Pancreas (tissue), 10 donors: ENCODE measurements around the gene KLRK1. TPM values are rescaled to one million over a fixed set of nuclear protein-coding genes. Genes with fewer than 3 reads are reported as not detected.

Experiments
- ATAC-seq, 4 donors: fragments of 200-7000 bp; cut with Tn5 transposase; one replicate each; pipeline versions ENCODE4 v1.8.0 to v1.9.1; 2020; ENCODE audit warnings: mild to moderate bottlenecking in 4 of 4, moderate library complexity in 4 of 4
- DNase-seq, 6 donors: peaks; one replicate each; pipeline ENCODE4 v3.0.0-alpha.2; 2020
- FAIRE-seq: peaks from 2 replicates; lab custom pipeline; 2012; peaks lifted over from hg19 to GRCh38; lab: Jason Lieb, UNC
- H3K27ac ChIP-seq, 4 donors: fragments of 200-600 bp; sonication (generic); 1 replicate in 3 of 4; 2 replicates in 1 of 4; pipeline versions ENCODE4 v1.5.0 to v1.8.0; 2020
- H3K27me3 ChIP-seq, 4 donors: fragments of 200-600 bp; one replicate each; pipeline ENCODE4 v1.8.0; 2021
- H3K36me3 ChIP-seq, 3 donors: fragments of 200-600 bp; sonication (generic) in 1 of 3; one replicate each; pipeline versions ENCODE4 v1.5.0 to v1.8.0; 2020 to 2021
- H3K4me1 ChIP-seq, 3 donors: fragments of 200-600 bp; one replicate each; pipeline ENCODE4 v1.8.0; 2021
- H3K4me3 ChIP-seq, 4 donors: fragments of 200-600 bp; sonication (generic) in 2 of 4; one replicate each; pipeline versions ENCODE4 v1.5.0 to v1.8.0; 2020 to 2021
- H3K9me3 ChIP-seq, 4 donors: fragments of 200-600 bp; one replicate each; pipeline ENCODE4 v1.8.0; 2021
- CTCF ChIP-seq, 4 donors: fragments of 200-600 bp; sonication (generic) in 3 of 4; IDR thresholded peaks; one replicate each; pipeline versions ENCODE4 v1.5.0 to v1.8.0; 2021; ENCODE audit warnings: antibody characterized with exemption in 4 of 4
- WGBS, 2 donors: extraction: QIAGEN DNeasy Blood & Tissue Kit; methylation state at CpG; one replicate each; pipeline ENCODE4 v1.1.7; 2013; 5-methylcytosine and 5-hydroxymethylcytosine counted together
- intact Hi-C, 3 donors: fragments of 100-400 bp; cut with DNase I; formaldehyde crosslinking; loops; one replicate each; pipeline versions ENCODE4 v1.11.1 to v1.14.2; 2022
- polyA plus RNA-seq, 2 donors: library from polyadenylated mRNA; stranded (reverse); fragments of 200-250 nt; gene quantifications; one replicate each; pipeline ENCODE4 v1.2.3, GENCODE V29; 2013
- total RNA-seq, 6 donors: library from RNA; stranded (reverse); fragmentation: NEBNext Ultra II Directional in 4 of 6; extraction: Animal tissue kit (Norgen Biotek cat#: 25700) in 4 of 6; gene quantifications; one replicate each; pipeline versions ENCODE4 v1.2.1 to v1.2.4, GENCODE V29; 2021 to 2023
- donor health status: healthy with polysubstance abuse.
- donor health status: DM: no; HTN: no; CAD: no; lungs with moderate emphysema.
- donor health status: DM: no; HTN: no; CAD: no.
- donor health status: control.
- donor health status: control.
- donor health status: Bipolar disorder and iron deficiency.
- donor health status: DM: yes; HTN: yes; CAD: no.
- donor health status: DM: no; HTN: no; CAD: no.
- donor health status: DM: no; HTN: no; CAD: no.
- donor health status: DM: yes; HTN: yes; CAD: no.

Gene KLRK1
- total and polyA plus RNA-seq, 8 donors, result 0.32 to 1.1 (median 0.69) TPM; not detected in 1

- FAIRE-seq (no peak), ATAC-seq (peak in 1 of 4 donors; percentile 14), DNase-seq (no peak)
- Histone ChIP-seq H3K4me1 (peaks cover 9 to 27% (median 11%) of the 10 kb centered on the region in 3 donors), H3K9me3 (no peaks in the 10 kb centered on the region), H3K27ac (peak overlapping the region; percentile 24 to 98 (median 62)), H3K4me3 (no peak overlapping the region), H3K36me3 (no peaks in the 10 kb centered on the region), H3K27me3 (no peaks in the 10 kb centered on the region)
- no peak for TF ChIP-seq CTCF (IDR thresholded peaks at IDR 0.05)
- intact Hi-C loops, result no loop called here
- 23 to 28% methylated on average over 4 of the region's 4 CpGs for WGBS, 2 donors
These were observed 28.2 kb downstream of the KLRK1 start for GRCh38 chr12:10361622-10362021.

GRCh38 chr12:10361084-10361483, 28.8 kb downstream of the KLRK1 start:
- peaks cover 4 to 22% (median 7%) of the 10 kb centered on the region in 3 donors for H3K4me1 ChIP-seq
- FAIRE-seq (no peak), ATAC-seq (no peak), DNase-seq (no peak)
- H3K27ac ChIP-seq, result peak overlapping the region in 3 of 4 donors; percentile 24 to 98 (median 95)
- WGBS, 2 donors, result 84 to 88% methylated on average over 4 of the region's 4 CpGs
- no peak for TF ChIP-seq CTCF (IDR thresholded peaks at IDR 0.05)
- intact Hi-C loops, result no loop called here
- no peaks in the 10 kb centered on the region for H3K36me3 ChIP-seq
- no peak overlapping the region for H3K4me3 ChIP-seq
- H3K27me3 ChIP-seq, result no peaks in the 10 kb centered on the region
- no peaks in the 10 kb centered on the region for H3K9me3 ChIP-seq

DNA sequence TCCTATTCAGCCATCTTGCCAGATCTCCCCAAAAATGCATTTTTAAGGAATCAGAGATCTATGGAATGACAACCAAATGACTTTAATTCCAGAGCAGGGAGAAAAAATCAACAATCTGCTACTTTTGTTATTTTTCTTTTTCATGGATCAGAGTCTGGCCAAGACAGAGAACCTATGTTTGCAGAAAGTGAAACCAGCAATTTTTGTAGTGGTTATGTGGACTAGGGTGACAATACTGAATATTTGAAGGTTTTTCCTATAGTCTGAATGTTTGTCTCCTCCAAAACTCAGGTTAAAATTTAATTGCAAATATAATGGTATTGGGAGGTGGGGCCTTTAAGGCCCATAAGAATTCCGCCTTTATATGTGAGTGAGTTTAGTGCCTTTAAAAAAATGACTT, 30.9 kb downstream of the KLRK1 start:
- no peak for FAIRE-seq
- Histone ChIP-seq H3K27ac (no peak overlapping the region), H3K36me3 (no peaks in the 10 kb centered on the region), H3K4me3 (no peak overlapping the region), H3K27me3 (no peaks in the 10 kb centered on the region), H3K9me3 (no peaks in the 10 kb centered on the region), H3K4me1 (peaks cover 0 to 17% (median 0%) of the 10 kb centered on the region in 3 donors)
- 100% methylated on average over 1 of the region's 1 CpG for WGBS, 2 donors
- intact Hi-C loops, result no loop called here
- DNase-seq, result no peak
- TF ChIP-seq CTCF (IDR thresholded peaks at IDR 0.05), result no peak
- ATAC-seq, result no peak

- WGBS, 2 donors, result 74 to 76% methylated on average over 5 of the region's 5 CpGs
- Histone ChIP-seq H3K27me3 (no peaks in the 10 kb centered on the region), H3K9me3 (no peaks in the 10 kb centered on the region), H3K27ac (no peak overlapping the region), H3K4me3 (no peak overlapping the region), H3K36me3 (no peaks in the 10 kb centered on the region), H3K4me1 (peaks cover 0 to 12% (median 0%) of the 10 kb centered on the region in 3 donors)
- TF ChIP-seq CTCF (IDR thresholded peaks at IDR 0.05), result no peak
- FAIRE-seq (no peak), ATAC-seq (no peak), DNase-seq (no peak)
- intact Hi-C loops, result no loop called here
These were observed 31.7 kb downstream of the KLRK1 start for GRCh38 chr12:10358131-10358530.

DNA sequence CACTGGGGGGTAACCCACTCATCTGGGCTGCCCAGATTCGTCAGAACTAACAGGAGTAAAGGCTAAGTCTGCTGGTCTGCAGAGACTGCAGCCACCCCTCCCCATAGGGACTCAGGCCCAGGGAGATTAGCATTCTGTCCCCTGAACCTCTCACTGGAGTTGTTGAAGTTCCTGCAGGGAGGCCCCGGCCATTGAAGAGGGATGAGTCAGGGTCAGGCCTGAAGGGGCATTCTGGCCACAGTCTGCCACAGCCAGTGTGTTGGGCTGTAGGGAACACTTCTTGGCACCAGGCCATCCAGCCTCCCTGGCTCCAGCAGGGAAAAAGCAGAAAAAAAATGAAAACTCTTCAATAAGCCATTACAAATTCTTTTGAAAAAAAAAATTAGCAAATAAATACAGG, 35.3 kb downstream of the KLRK1 start:
- H3K4me3 ChIP-seq, result no peak overlapping the region
- H3K27ac ChIP-seq, result no peak overlapping the region
- no peaks in the 10 kb centered on the region for H3K27me3 ChIP-seq
- intact Hi-C loops, result no loop called here
- no peaks in the 10 kb centered on the region for H3K4me1 ChIP-seq
- H3K36me3 ChIP-seq, result no peaks in the 10 kb centered on the region
- no peak for TF ChIP-seq CTCF (IDR thresholded peaks at IDR 0.05)
- FAIRE-seq (no peak), DNase-seq (no peak), ATAC-seq (no peak)
- H3K9me3 ChIP-seq, result no peaks in the 10 kb centered on the region
- WGBS, 2 donors, result 53 to 73% methylated on average over 2 of the region's 2 CpGs
